Measurements from ENCODE around the gene MAP3K14.

DNA sequence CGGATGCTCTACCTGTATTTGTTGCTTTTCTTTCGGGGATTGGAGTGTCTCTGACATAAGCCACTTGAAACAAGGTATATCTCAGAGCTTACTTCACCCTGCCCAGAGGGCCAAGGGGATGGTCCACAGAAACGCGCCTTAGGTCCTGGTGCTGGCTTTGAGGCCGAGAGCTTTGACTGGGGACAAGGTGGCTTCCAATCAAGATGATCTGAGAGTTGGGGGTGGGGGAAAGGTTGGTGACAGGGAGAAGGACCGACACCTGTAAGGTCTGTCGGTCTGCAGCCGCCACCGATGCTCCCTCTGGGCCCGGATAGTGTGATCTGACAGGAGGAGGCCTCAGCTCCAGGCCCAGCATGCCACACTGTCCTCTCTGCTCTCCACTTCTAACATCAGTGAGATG, 33.1 kb downstream of the MAP3K14 start:
- TF ChIP-seq CTCF (IDR thresholded peaks at IDR 0.05; ENCODE audit: poor library complexity) (no peak), EZH2phosphoT487 (IDR thresholded peaks at IDR 0.05; ENCODE audit: low read depth, severe bottlenecking, unreplicated experiment) (no peak), EZH2 (IDR thresholded peaks at IDR 0.05; ENCODE audit: borderline replicate concordance) (no peak)
